ENCODE data around the gene GTSF1L. TPM values are rescaled to one million over a fixed set of nuclear protein-coding genes. Genes with fewer than 3 reads are reported as not detected.

Gene GTSF1L
- total and polyA plus RNA-seq, 5 experiments from 2014 or later: 0.25 to 1.6 (median 0.80) TPM

GRCh38 chr20:43755390-43755789 lies 28.6 kb upstream of the GTSF1L start:
- peaks cover 10 to 26% (median 12%) of the 10 kb centered on the region in 4 donors for H3K4me1 Mint-ChIP-seq
- no peaks in the 10 kb centered on the region for H3K9me3 Mint-ChIP-seq
- H3K4me3 Mint-ChIP-seq: no peak overlapping the region
- H3K36me3 Mint-ChIP-seq: no peaks in the 10 kb centered on the region
- no peak for ATAC-seq
- POLR2A ChIA-PET: no interaction called here
- DNase-seq: no peak
- H3K27ac Mint-ChIP-seq: no peak overlapping the region
- H3K27me3 Mint-ChIP-seq: peaks cover 0 to 20% (median 10%) of the 10 kb centered on the region in 5 donors

GRCh38 chr20:43752561-43753301 lies 25.9 kb upstream of the GTSF1L start:
- POLR2A ChIA-PET: no interaction called here
- peaks cover 0 to 17% (median 10%) of the 10 kb centered on the region in 5 donors for H3K27me3 Mint-ChIP-seq
- no peaks in the 10 kb centered on the region for H3K36me3 Mint-ChIP-seq
- peaks cover 16 to 37% (median 19%) of the 10 kb centered on the region in 4 donors for H3K4me1 Mint-ChIP-seq
- DNase-seq (no peak), ATAC-seq (peak in 1 of 2 donors; percentile 23)
- peak overlapping the region in 1 of 10 donors; percentile 55 for H3K27ac Mint-ChIP-seq
- H3K9me3 Mint-ChIP-seq: no peaks in the 10 kb centered on the region
- H3K4me3 Mint-ChIP-seq: no peak overlapping the region

- no peak overlapping the region for H3K27ac Mint-ChIP-seq
These were observed 25.2 kb upstream of the GTSF1L start for GRCh38 chr20:43752051-43752360.

GRCh38 chr20:43751167-43752050 lies 24.6 kb upstream of the GTSF1L start:
- no peaks in the 10 kb centered on the region for H3K36me3 Mint-ChIP-seq
- peak in 1 of 2 donors; percentile 18 for ATAC-seq
- POLR2A ChIA-PET: no interaction called here
- H3K27me3 Mint-ChIP-seq: peaks cover 0 to 21% (median 10%) of the 10 kb centered on the region in 5 donors
- H3K9me3 Mint-ChIP-seq: no peaks in the 10 kb centered on the region
- H3K27ac Mint-ChIP-seq: peak overlapping the region in 6 of 10 donors; percentile 25 to 68 (median 46)
- no peak for DNase-seq
- H3K4me1 Mint-ChIP-seq: peaks cover 16 to 39% (median 20%) of the 10 kb centered on the region in 4 donors
- H3K4me3 Mint-ChIP-seq: peak overlapping the region in 2 of 10 donors; percentile 3 to 15

More at GRCh38 chr20:43752051-43752360, 25.2 kb upstream of the GTSF1L start:
- Mint-ChIP-seq H3K4me3 (no peak overlapping the region), H3K36me3 (no peaks in the 10 kb centered on the region), H3K27me3 (peaks cover 0 to 20% (median 10%) of the 10 kb centered on the region in 5 donors), H3K4me1 (peaks cover 16 to 37% (median 19%) of the 10 kb centered on the region in 4 donors), H3K9me3 (no peaks in the 10 kb centered on the region)
- ATAC-seq: no peak
- DNase-seq: no peak
- POLR2A ChIA-PET: no interaction called here

- Mint-ChIP-seq H3K27me3 (peaks cover 0 to 21% (median 10%) of the 10 kb centered on the region in 5 donors), H3K4me1 (peaks cover 19 to 45% (median 22%) of the 10 kb centered on the region in 4 donors), H3K27ac (peak overlapping the region in 5 of 10 donors; percentile 37 to 68 (median 50)), H3K9me3 (no peaks in the 10 kb centered on the region), H3K36me3 (no peaks in the 10 kb centered on the region), H3K4me3 (no peak overlapping the region)
- DNase-seq (no peak), ATAC-seq (no peak)
- POLR2A ChIA-PET: no interaction called here
These were observed 24.0 kb upstream of the GTSF1L start for GRCh38 chr20:43750774-43751166.

GRCh38 chr20:43749734-43750294 lies 23.0 kb upstream of the GTSF1L start:
- POLR2A ChIA-PET: interaction anchor here (0.5 kb wide), 1 partner anchor 83 kb away, joined by 8 read pairs; no protein-coding TSS in a partner anchor
- Mint-ChIP-seq H3K36me3 (no peaks in the 10 kb centered on the region), H3K4me1 (peaks cover 19 to 52% (median 25%) of the 10 kb centered on the region in 4 donors), H3K9me3 (no peaks in the 10 kb centered on the region), H3K27ac (peak overlapping the region in 7 of 10 donors; percentile 20 to 78 (median 53)), H3K4me3 (peak overlapping the region in 3 of 10 donors; percentile 23 to 47 (median 42)), H3K27me3 (peaks cover 0 to 18% (median 10%) of the 10 kb centered on the region in 5 donors)
- DNase-seq: peak; percentile 46 to 87 (median 77)
- peak; percentile 78 to 93 for ATAC-seq

- Mint-ChIP-seq H3K4me1 (peaks cover 19 to 57% (median 26%) of the 10 kb centered on the region in 4 donors), H3K4me3 (no peak overlapping the region), H3K27me3 (peaks cover 0 to 15% (median 10%) of the 10 kb centered on the region in 5 donors), H3K36me3 (no peaks in the 10 kb centered on the region), H3K27ac (peak overlapping the region in 1 of 10 donors; percentile 4), H3K9me3 (no peaks in the 10 kb centered on the region)
- no peak for ATAC-seq
- POLR2A ChIA-PET: no interaction called here
- no peak for DNase-seq
These were observed 21.5 kb upstream of the GTSF1L start for GRCh38 chr20:43748274-43748673.

GRCh38 chr20:43746344-43747137 lies 19.7 kb upstream of the GTSF1L start:
- H3K4me1 Mint-ChIP-seq: peaks cover 20 to 40% (median 23%) of the 10 kb centered on the region in 4 donors
- no peaks in the 10 kb centered on the region for H3K9me3 Mint-ChIP-seq
- POLR2A ChIA-PET: no interaction called here
- no peaks in the 10 kb centered on the region for H3K36me3 Mint-ChIP-seq
- peaks cover 0 to 13% (median 10%) of the 10 kb centered on the region in 5 donors for H3K27me3 Mint-ChIP-seq
- no peak for DNase-seq
- no peak overlapping the region for H3K4me3 Mint-ChIP-seq
- peak overlapping the region in 4 of 10 donors; percentile 13 to 86 (median 42) for H3K27ac Mint-ChIP-seq
- ATAC-seq: no peak

GRCh38 chr20:43744966-43745730 lies 18.3 kb upstream of the GTSF1L start:
- Mint-ChIP-seq H3K4me1 (peaks cover 8 to 28% (median 15%) of the 10 kb centered on the region in 4 donors), H3K27ac (peak overlapping the region in 4 of 10 donors; percentile 31 to 66 (median 46)), H3K27me3 (peaks cover 0 to 3% (median 0%) of the 10 kb centered on the region in 5 donors), H3K9me3 (no peaks in the 10 kb centered on the region), H3K4me3 (peak overlapping the region in 4 of 10 donors; percentile 14 to 48 (median 35)), H3K36me3 (no peaks in the 10 kb centered on the region)
- DNase-seq (peak in 1 of 10 donors; percentile 29), ATAC-seq (peak in 1 of 2 donors; percentile 36)
- POLR2A ChIA-PET: interaction anchor here (1.1 kb wide), 1 partner anchor 26 kb away, joined by 3 read pairs; no protein-coding TSS in a partner anchor

- H3K4me3 Mint-ChIP-seq: peak overlapping the region in 1 of 10 donors; percentile 7
- no peaks in the 10 kb centered on the region for H3K9me3 Mint-ChIP-seq
- H3K4me1 Mint-ChIP-seq: peaks cover 0 to 20% (median 10%) of the 10 kb centered on the region in 4 donors
- H3K27me3 Mint-ChIP-seq: peaks cover 0 to 3% (median 0%) of the 10 kb centered on the region in 5 donors
- POLR2A ChIA-PET: interaction anchor here (0.7 kb wide), 1 partner anchor 16 kb away, joined by 3 read pairs; no protein-coding TSS in a partner anchor
- H3K36me3 Mint-ChIP-seq: no peaks in the 10 kb centered on the region
- peak in 1 of 2 donors; percentile 47 for ATAC-seq
- DNase-seq: peak in 2 of 10 donors; percentile 18 to 21
- peak overlapping the region in 2 of 10 donors; percentile 15 to 33 for H3K27ac Mint-ChIP-seq
These were observed 17.4 kb upstream of the GTSF1L start for GRCh38 chr20:43744151-43744611.

- no peak overlapping the region for H3K27ac Mint-ChIP-seq
- H3K4me3 Mint-ChIP-seq: no peak overlapping the region
- peaks cover 0 to 18% (median 6%) of the 10 kb centered on the region in 4 donors for H3K4me1 Mint-ChIP-seq
- ATAC-seq (no peak), DNase-seq (no peak)
- H3K9me3 Mint-ChIP-seq: no peaks in the 10 kb centered on the region
- POLR2A ChIA-PET: no interaction called here
- H3K36me3 Mint-ChIP-seq: no peaks in the 10 kb centered on the region
- peaks cover 0 to 2% (median 0%) of the 10 kb centered on the region in 5 donors for H3K27me3 Mint-ChIP-seq
These were observed 13.8 kb upstream of the GTSF1L start for GRCh38 chr20:43740642-43741041.
